Thyroid gland (tissue), 4 donors: ENCODE measurements around the gene HSPA6. TPM values are rescaled to one million over a fixed set of nuclear protein-coding genes. Genes with fewer than 3 reads are reported as not detected.
"Not testable (repeated sequence)": the region's sequence is repeated elsewhere in the genome, so short reads cannot be mapped to it uniquely, and the experiment has no call there.

Experiments
- DNase-seq, 2 donors: peaks; one replicate each; pipeline ENCODE4 v3.0.0-alpha.2; 2019
- H3K27ac ChIP-seq, 3 donors: fragments of 200-600 bp; sonication (generic); 1 replicate in 2 of 3; 2 replicates in 1 of 3; pipeline ENCODE4 v1.5.1; 2016 to 2019; ENCODE audit warnings: mild to moderate bottlenecking in 1 of 3, moderate library complexity in 1 of 3
- H3K27me3 ChIP-seq: fragments of 200-600 bp; sonication (generic); one replicate; pipeline ENCODE4 v1.5.1; 2019
- H3K36me3 ChIP-seq, 2 donors: fragments of 200-600 bp; sonication (generic); one replicate each; pipeline ENCODE4 v1.5.1; 2016 to 2019
- H3K4me1 ChIP-seq, 2 donors: fragments of 200-600 bp; sonication (generic); one replicate each; pipeline ENCODE4 v1.5.1; 2017 to 2019
- H3K4me3 ChIP-seq, 3 donors: fragments of 200-600 bp; sonication (generic); replicated peaks in 1 of 3; 1 replicate in 2 of 3; 2 replicates in 1 of 3; pipeline ENCODE4 v1.5.1; 2016; ENCODE audit warnings: mild to moderate bottlenecking in 1 of 3
- H3K9me3 ChIP-seq: fragments of 200-600 bp; sonication (generic); one replicate; pipeline ENCODE4 v1.5.1; 2017
- WGBS, 2 donors: methylation state at CpG; one replicate each; pipeline ENCODE4 v1.1.5; 2017; 5-methylcytosine and 5-hydroxymethylcytosine counted together
- intact Hi-C: fragments of 100-400 bp; cut with DNase I; formaldehyde crosslinking; loops from one replicate; pipeline ENCODE4 v1.15.1; 2023
- total RNA-seq, 4 donors: library from RNA; depleted of rRNA; stranded (reverse); fragments of >200 nt; gene quantifications; one replicate each; pipeline ENCODE4 v1.2.3, GENCODE V29; 2016

Gene HSPA6
- total RNA-seq, 4 donors from 2014 or later = 0.75 to 4.7 (median 2.7) TPM

DNA sequence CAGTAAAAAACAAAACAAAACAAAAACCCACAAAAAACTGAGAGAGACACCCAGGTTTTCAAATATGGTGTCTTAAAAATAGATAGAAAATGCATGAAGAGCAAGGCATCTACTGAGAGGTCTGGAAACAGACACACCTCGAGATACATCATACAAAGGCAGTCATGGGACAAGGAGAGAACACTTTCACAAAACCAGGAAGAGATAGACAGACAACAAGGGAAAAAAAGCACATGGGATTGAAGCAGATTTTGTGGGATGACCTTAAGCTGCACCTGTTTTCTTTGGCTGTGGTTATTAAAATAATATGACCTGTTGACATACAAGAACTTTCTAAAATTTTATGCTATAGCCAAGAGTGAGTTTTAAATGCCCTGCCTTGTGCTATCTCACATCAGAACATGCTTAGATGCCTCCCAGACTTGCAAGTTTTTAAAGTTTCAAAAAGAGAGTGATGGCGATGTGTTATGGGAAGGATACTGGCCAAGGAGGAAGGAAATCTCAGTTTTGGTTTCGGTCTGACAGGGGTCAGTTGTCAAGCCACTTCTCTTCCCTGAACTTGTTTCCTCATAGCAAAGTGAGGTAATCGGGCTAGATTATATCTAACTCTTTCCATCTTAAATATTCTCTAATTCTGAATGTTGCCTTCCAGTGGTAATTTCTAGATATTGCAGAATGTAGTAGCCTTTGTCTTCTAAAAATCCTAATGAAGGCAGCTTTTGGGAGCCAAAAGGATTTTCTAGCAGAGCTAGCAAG lies 36.8 kb downstream of the HSPA6 start:
- H3K27ac ChIP-seq, H3K9me3 ChIP-seq, H3K27me3 ChIP-seq, H3K36me3 ChIP-seq, DNase-seq, intact Hi-C loops, H3K4me3 ChIP-seq, H3K4me1 ChIP-seq: not testable (repeated sequence)
- WGBS, 2 donors = 59 to 67% methylated on average over 4 of the region's 4 CpGs

- intact Hi-C loops, H3K27me3 ChIP-seq, H3K4me1 ChIP-seq, H3K4me3 ChIP-seq, DNase-seq, H3K9me3 ChIP-seq, H3K27ac ChIP-seq, H3K36me3 ChIP-seq: not testable (repeated sequence)
- 50 to 72% methylated on average over 1 to 3 of the region's 3 CpGs for WGBS, 2 donors
Measured at GRCh38 chr1:161562441-161562840, 38.1 kb downstream of the HSPA6 start.

- H3K9me3 ChIP-seq, DNase-seq, H3K27ac ChIP-seq, H3K36me3 ChIP-seq, intact Hi-C loops, H3K27me3 ChIP-seq, H3K4me1 ChIP-seq, H3K4me3 ChIP-seq: not testable (repeated sequence)
- WGBS, 2 donors = 64 to 75% methylated on average over 1 of the region's 1 CpG
Measured at GRCh38 chr1:161563522-161563921, 39.2 kb downstream of the HSPA6 start.

GRCh38 chr1:161566602-161566960 lies 42.2 kb downstream of the HSPA6 start:
- H3K9me3 ChIP-seq, H3K36me3 ChIP-seq, DNase-seq, intact Hi-C loops, H3K27me3 ChIP-seq, H3K27ac ChIP-seq, H3K4me3 ChIP-seq, H3K4me1 ChIP-seq: not testable (repeated sequence)
- 93 to 100% methylated on average over 1 of the region's 3 CpGs for WGBS, 2 donors

GRCh38 chr1:161571703-161572102 lies 47.4 kb downstream of the HSPA6 start:
- H3K36me3 ChIP-seq, H3K27me3 ChIP-seq, intact Hi-C loops, H3K4me1 ChIP-seq, H3K27ac ChIP-seq, H3K9me3 ChIP-seq, H3K4me3 ChIP-seq, DNase-seq: not testable (repeated sequence)
- 84 to 90% methylated on average over 2 of the region's 8 CpGs for WGBS, 2 donors

Other genes with a start within 250 kb of the HSPA6 start
- gene MPZ, start 214.6 kb upstream of the HSPA6 start, total RNA-seq = 1 to 10 TPM in 2 of 4 donors, under 1 TPM in 2; 0.67 to 1.9 (median 0.93) TPM
- 100 to 1,000 TPM in 3 of 4 donors, 10 to 100 TPM in 1; 49.1 to 174 (median 111) TPM for gene SDHC, start 210.2 kb upstream of the HSPA6 start, total RNA-seq
- gene CFAP126, start 156.7 kb upstream of the HSPA6 start, total RNA-seq = not detected
- gene FCGR2A, start 19.1 kb upstream of the HSPA6 start, total RNA-seq = 10 to 100 TPM in 3 of 4 donors, 1 to 10 TPM in 1; 8.5 to 63.7 (median 17.0) TPM
- 10 to 100 TPM in 1 of 4 donors, 1 to 10 TPM in 3; 1.7 to 11.7 (median 7.6) TPM for gene FCGR3A, start 25.3 kb downstream of the HSPA6 start, total RNA-seq
- gene FCGR3B, start 106.6 kb downstream of the HSPA6 start, total RNA-seq = 1 to 10 TPM in 2 of 4 donors, under 1 TPM in 1, not detected in 1; 0.83 to 1.1 (median 1.0) TPM
- 10 to 100 TPM in 2 of 4 donors, 1 to 10 TPM in 2; 4.1 to 12.0 (median 7.7) TPM for gene FCGR2B, start 138.6 kb downstream of the HSPA6 start, total RNA-seq
- not detected for gene FCRLA, start 182.7 kb downstream of the HSPA6 start, total RNA-seq
- 1 to 10 TPM in 1 of 4 donors, under 1 TPM in 2, not detected in 1; 0.67 to 2.4 (median 0.89) TPM for gene FCRLB, start 197.0 kb downstream of the HSPA6 start, total RNA-seq
- 10 to 100 TPM; 36.6 to 53.7 (median 39.8) TPM for gene DUSP12, start 225.2 kb downstream of the HSPA6 start, total RNA-seq
- 10 to 100 TPM; 35.8 to 45.6 (median 38.7) TPM for gene ATF6, start 241.8 kb downstream of the HSPA6 start, total RNA-seq